ENCODE measurements around the gene PIGL. TPM values are rescaled to one million over a fixed set of nuclear protein-coding genes. Genes with fewer than 3 reads are reported as not detected.

Gene PIGL
- 10 to 100 TPM; 22.5 to 74.0 TPM for total RNA-seq

GRCh38 chr17:16217002-16217635 is at the start of gene PIGL:
Gene PIGL (plus strand): TSS chr17:16217210. CDS start chr17:16217227, 17 bp downstream.
- no peaks in the 10 kb centered on the region for H3K9me3 ChIP-seq
- H3K4me3 ChIP-seq, result peak within 1 kb of the TSS; percentile 91 to 94
- under 1% methylated on average over 29 of the region's 29 CpGs for WGBS
- intact Hi-C loops (cut with DNase I), result loop anchor here (5.0 kb wide), 2 partner anchors 70 to 215 kb away; no protein-coding TSS in a partner anchor
- H3K4me1 ChIP-seq (replicated peaks), result peaks cover 6% of the 10 kb centered on the region
- H3K27me3 ChIP-seq (replicated peaks; ENCODE audit: insufficient read depth), result no peaks in the 10 kb centered on the region
- DNase-seq (ENCODE audit: low spot score), result peak; percentile 85
- no peaks in the 10 kb centered on the region for H3K36me3 ChIP-seq
- TF ChIP-seq CTCF (IDR thresholded peaks at IDR 0.05) (no peak), POLR2AphosphoS5 (IDR thresholded peaks at IDR 0.05) (peak; percentile 96), POLR2A (IDR thresholded peaks at IDR 0.05) (peak; percentile 26)
- peak within 1 kb of the TSS; percentile 92 to 94 for H3K27ac ChIP-seq

GRCh38 chr17:16171613-16172012 is 45.4 kb upstream of the PIGL start:
- H3K4me3 ChIP-seq, result no peak overlapping the region
- no peaks in the 10 kb centered on the region for H3K9me3 ChIP-seq
- WGBS, result 48% methylated on average over 7 of the region's 7 CpGs
- peak; percentile 11 for DNase-seq (ENCODE audit: low spot score)
- no peaks in the 10 kb centered on the region for H3K36me3 ChIP-seq
- intact Hi-C loops (cut with DNase I), result no loop called here
- TF ChIP-seq POLR2AphosphoS5 (IDR thresholded peaks at IDR 0.05) (peak; percentile 35), POLR2A (IDR thresholded peaks at IDR 0.05) (no peak), CTCF (IDR thresholded peaks at IDR 0.05) (no peak)
- H3K27ac ChIP-seq, result no peak overlapping the region
- no peaks in the 10 kb centered on the region for H3K4me1 ChIP-seq (replicated peaks)
- H3K27me3 ChIP-seq (replicated peaks; ENCODE audit: insufficient read depth), result no peaks in the 10 kb centered on the region

GRCh38 chr17:16178836-16179235 is 38.2 kb upstream of the PIGL start:
- TF ChIP-seq POLR2A (IDR thresholded peaks at IDR 0.05) (no peak), CTCF (IDR thresholded peaks at IDR 0.05) (no peak), POLR2AphosphoS5 (IDR thresholded peaks at IDR 0.05) (no peak)
- Histone ChIP-seq H3K27me3 (replicated peaks; ENCODE audit: insufficient read depth) (no peaks in the 10 kb centered on the region), H3K36me3 (no peaks in the 10 kb centered on the region), H3K4me3 (no peak overlapping the region), H3K9me3 (no peaks in the 10 kb centered on the region), H3K27ac (no peak overlapping the region), H3K4me1 (replicated peaks) (no peaks in the 10 kb centered on the region)
- WGBS, result 95% methylated on average over 5 of the region's 5 CpGs
- intact Hi-C loops (cut with DNase I), result no loop called here
- DNase-seq (ENCODE audit: low spot score), result no peak

GRCh38 chr17:16181581-16181980 is 35.4 kb upstream of the PIGL start:
- DNase-seq (ENCODE audit: low spot score), result no peak
- TF ChIP-seq POLR2AphosphoS5 (IDR thresholded peaks at IDR 0.05) (no peak), CTCF (IDR thresholded peaks at IDR 0.05) (no peak), POLR2A (IDR thresholded peaks at IDR 0.05) (no peak)
- intact Hi-C loops (cut with DNase I), result no loop called here
- Histone ChIP-seq H3K4me3 (no peak overlapping the region), H3K9me3 (no peaks in the 10 kb centered on the region), H3K27me3 (replicated peaks; ENCODE audit: insufficient read depth) (no peaks in the 10 kb centered on the region), H3K36me3 (no peaks in the 10 kb centered on the region), H3K4me1 (replicated peaks) (no peaks in the 10 kb centered on the region), H3K27ac (no peak overlapping the region)
- 64% methylated on average over 1 of the region's 1 CpG for WGBS

- H3K4me3 ChIP-seq, result no peak overlapping the region
- 90% methylated on average over 5 of the region's 5 CpGs for WGBS
- intact Hi-C loops (cut with DNase I), result no loop called here
- no peaks in the 10 kb centered on the region for H3K36me3 ChIP-seq
- TF ChIP-seq POLR2A (IDR thresholded peaks at IDR 0.05), result no peak
- no peak for TF ChIP-seq CTCF (IDR thresholded peaks at IDR 0.05)
- TF ChIP-seq POLR2AphosphoS5 (IDR thresholded peaks at IDR 0.05), result no peak
- H3K27ac ChIP-seq, result no peak overlapping the region
- H3K27me3 ChIP-seq (replicated peaks; ENCODE audit: insufficient read depth), result no peaks in the 10 kb centered on the region
- DNase-seq (ENCODE audit: low spot score), result no peak
- no peaks in the 10 kb centered on the region for H3K9me3 ChIP-seq
- H3K4me1 ChIP-seq (replicated peaks), result no peaks in the 10 kb centered on the region
Measured at GRCh38 chr17:16187642-16188041, 29.4 kb upstream of the PIGL start.
